GM19438 (cell line): Measurements from ENCODE around the gene SHROOM2.

ENCODE experiments used
- ATAC-seq: cut with Tn5 transposase; IDR thresholded peaks from one replicate; pipeline ENCODE4 v1.9.1; 2021; ENCODE audit warnings: low read depth; ENCODE audit not compliant: unreplicated experiment

Gene SHROOM2

DNA sequence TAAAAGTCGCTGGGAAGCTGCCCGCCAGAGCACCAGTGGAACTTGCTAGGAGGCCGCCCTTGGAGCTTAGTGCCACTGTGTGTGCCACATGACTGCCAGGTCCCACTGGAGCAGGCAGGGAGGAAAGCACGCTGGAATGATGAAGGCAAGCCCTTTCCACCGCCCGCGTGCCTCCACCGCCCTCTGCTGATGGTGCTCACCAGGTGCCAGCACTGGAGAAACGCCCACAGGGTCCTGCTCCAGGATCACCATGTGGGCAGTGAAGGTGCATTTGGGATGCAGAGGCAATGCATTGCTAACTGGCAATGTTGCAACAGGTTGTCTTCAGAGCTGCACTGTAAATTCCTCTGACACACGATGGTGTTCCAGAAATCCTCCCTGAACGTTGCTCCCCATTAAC lies 76.3 kb downstream of the SHROOM2 start:
- ATAC-seq = no peak

DNA sequence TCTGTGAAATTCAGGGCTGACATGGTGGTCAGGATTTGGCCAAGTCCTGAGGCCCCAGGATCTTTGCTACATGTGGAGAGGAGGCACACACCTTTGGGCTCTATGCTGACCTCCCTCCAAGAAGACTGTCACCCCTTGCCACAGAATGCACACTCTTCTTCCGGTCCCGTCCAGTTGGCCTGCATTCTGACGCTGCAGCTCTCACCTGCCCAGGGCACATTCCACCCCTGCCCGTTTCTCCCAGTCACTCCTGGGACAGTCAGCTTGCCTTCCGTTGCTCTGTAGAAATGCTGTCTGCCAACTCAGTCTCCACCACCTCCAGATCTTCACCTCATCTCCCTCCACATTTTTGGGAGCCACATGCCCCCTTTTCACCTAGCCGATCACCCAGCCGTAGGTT lies 76.7 kb downstream of the SHROOM2 start:
- no peak for ATAC-seq

DNA sequence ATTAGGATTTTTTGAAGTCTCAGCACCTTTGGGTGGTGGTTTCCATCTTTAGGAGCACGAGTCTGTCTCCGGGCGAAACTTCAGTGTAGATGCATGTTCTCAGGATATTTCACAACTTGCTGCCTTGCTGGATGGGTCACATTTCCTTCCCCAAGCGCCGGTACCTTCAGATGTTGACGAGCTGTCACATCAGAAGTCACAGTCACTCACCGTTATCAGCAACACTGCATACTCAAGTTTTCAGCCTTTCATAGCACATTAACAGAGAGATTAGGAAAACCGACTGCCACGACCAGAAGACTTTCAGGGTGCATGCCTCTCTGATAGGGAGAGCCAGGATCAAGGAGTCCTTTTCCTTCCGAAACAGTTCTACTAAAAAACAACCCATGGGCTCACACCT lies 77.8 kb downstream of the SHROOM2 start:
- ATAC-seq = no peak

DNA sequence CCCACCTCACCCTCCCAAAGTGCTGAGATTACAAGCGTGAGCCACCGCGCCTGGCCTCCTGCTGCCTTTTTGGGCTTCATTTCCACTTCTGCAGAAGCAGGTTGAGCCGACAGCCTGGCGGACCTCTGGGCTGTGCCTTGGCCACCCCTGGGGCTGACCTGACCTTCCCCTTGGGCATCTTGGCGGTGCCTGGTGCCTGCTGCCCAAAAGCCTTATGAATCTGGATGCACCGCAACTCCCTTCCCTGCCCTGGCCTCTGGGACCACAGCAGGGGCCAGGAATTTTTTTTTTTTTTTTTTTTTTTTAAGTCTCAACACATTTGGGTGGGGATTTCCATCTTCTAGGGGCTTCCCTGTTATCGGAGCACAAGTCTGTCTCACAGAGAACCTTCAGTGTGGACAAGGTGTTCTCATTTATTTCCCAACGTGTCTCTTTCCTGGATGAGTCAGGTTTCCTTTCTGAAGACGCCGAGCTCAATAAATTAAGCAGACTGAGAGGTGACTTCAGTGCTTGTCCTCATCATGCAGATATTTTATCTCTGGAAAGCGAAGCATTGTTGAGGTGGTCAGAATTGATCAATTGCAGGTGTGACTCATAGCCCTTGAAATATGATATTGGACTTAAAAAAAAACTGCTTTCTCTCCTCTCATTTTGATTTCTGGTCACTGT lies 79.7 kb downstream of the SHROOM2 start:
- ATAC-seq = no peak

DNA sequence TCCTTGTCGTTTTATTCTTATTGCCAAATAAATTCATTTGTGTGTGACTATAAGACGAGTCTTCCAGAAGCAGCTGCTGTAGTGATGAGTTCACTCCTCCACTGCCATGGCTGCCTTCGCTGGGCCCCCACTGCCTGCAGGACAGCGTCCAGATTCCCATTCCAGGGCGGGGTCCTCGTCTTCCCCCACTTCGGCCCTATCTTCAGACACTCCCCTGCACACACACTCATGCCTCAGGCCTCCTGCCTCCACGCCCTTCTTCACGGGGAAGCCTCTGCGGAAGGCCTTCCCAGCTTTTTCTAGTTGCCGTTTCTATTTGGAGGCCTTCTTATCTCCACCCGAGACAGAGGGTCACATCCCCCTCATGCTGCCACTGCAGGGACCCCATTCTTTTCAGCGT lies 80.4 kb downstream of the SHROOM2 start:
- ATAC-seq = no peak

DNA sequence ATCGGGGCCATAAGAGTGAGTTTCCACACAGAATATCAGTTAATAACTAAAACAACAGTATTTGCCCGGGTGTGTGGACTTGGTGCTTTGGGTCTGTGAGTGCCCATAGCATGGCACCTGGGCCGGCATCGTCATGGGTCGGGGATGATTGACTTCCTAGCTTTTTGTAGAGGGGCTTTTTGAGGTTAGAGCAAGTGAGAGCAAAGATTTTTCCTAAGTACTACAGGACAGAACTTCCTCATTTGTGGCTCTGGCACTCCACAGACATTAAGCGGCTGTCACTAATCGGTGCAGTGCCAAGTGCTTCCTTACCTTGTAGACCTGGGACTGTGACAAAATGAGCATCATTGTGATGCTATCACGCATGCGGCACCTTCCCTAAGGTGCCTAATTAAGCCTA lies 81.0 kb downstream of the SHROOM2 start:
- no peak for ATAC-seq

DNA sequence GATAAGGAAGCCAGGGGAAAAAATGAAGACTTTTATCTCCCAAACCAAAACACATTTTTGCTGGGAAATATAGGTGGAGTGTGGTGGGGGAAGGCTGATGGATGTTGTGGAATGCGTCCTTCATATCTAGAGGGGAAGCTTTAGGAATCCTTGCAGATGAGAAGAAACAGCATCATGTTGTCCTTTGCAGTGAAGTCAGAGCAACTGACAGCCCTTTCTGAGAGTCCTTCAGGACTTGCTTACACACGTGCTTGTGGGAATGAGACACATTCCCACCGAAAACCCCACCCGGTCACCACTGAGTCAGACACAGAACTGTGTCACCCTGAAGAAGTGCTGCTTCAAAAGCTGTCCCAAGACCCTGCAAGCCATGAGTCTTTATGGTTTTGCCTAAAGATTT lies 81.5 kb downstream of the SHROOM2 start:
- ATAC-seq = no peak

DNA sequence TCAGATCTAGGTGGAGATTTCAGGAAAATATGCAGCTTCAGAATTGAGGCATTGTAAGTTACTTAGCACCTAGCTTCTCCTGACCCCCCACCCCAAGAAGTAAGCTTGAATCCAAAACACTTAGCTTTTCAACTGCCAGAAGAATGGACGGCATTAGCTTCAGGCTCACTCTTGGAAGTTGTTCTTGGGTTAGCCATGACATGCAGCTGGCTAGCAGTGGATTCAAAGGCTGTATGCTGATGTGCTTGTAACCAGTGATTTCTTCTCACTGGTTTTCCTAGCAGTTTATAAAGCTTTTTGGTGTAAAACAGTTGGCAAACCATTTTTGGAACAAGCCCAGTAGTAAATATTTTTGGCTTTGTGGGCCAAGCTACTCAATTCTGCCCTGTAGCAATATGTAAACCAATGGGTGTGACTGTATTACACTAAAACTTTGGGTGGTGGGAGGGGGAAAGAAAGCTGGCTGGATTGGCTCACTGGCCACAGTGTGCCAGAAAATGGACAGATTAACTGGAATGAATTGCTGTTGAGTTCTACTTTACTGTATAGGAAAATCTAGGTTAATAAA lies 85.6 kb downstream of the SHROOM2 start:
- no peak for ATAC-seq

DNA sequence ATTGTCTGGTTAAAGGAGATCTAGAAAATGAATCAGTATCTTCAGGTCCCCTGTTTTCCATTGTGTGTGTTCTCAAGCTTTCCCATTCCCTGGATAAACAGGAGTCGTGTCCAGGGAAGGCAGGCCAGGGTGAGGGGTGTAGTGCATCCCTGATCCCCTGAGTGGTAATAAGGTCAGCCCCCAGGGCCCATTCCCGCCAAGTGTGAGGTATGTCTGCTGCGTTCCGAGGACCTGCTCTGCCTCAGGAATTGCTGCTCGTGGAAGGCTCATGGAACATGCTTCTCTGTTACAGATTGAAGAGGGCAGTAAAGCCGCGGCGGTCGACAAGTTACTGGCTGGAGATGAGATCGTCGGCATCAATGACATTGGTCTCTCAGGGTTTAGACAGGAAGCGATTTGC lies 87.1 kb downstream of the SHROOM2 start:
- no peak for ATAC-seq

DNA sequence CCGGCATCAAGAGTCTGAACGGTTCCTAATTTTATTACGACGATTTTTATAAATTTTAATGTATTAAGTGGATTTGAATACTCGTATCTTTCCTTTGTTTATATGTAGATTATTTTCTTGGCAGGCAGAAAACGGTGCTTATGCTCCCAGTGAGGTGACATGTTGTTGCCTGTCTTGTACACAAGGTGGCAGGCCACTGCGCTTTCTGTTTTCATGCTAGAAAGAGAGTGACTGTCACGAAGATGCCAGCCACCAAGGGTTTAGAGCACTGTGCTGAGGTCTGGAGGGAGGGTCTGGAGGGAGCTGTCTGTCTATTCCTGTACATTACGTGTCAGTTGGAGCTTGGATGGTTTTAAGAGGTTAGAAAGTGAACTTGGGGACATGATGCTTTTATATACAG lies 87.7 kb downstream of the SHROOM2 start:
- ATAC-seq = peak; percentile 93

DNA sequence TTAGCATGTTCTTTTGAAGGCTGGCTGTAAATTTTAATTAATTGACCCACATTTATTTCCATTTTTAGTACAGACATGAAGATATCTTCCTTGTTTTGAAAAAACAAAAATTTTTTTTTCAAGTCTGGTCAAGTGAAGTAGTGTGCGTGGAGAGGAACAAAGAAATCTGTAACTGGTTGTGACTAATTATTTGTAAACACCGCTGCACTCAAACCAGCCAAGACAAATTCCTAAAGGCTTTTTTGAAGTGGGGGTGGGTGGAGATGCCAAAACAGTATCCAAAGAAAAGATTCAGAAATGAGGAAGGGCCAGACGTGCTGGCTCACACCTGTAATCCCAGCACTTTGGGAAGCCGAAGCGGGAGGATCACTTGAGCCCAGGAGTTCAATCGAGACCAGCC lies 88.3 kb downstream of the SHROOM2 start:
- no peak for ATAC-seq

DNA sequence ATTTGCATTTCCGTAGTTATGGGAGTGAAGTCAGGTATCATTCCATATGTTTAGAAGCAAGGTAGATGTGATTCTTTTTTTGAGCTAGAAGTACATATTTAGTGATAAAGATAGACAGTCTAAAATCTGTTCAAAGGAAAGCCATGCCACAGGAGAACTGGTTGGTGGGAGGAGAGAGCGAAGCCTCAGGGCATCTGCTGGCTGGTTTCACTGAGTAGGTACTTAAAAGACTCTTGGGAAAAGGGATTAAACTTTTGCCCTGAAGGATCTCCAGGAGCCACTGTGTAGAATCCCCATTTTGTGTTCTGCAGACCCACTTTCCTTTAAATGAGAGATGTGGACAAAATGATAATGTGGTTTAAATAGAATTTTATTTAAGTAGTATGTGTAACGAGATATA lies 89.6 kb downstream of the SHROOM2 start:
- ATAC-seq = no peak

DNA sequence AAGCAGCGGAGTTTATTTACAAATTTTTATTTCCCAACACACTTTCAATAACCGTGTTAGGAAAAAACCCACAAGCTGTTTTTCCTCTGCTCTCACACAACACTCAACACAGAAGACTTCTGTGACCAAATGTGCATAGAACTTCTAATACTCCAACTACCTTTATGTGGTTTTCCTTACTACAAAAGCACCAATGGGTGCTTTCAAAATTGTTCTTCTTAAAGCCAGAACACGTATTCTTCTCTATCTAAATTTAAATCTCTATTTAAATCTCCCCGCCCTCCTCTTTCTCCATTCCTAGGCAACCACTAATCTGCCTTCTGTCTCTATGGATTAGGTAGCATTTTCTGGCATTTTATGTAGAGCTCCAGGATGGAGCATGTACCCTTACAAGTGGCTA lies 90.0 kb downstream of the SHROOM2 start:
- ATAC-seq = no peak

DNA sequence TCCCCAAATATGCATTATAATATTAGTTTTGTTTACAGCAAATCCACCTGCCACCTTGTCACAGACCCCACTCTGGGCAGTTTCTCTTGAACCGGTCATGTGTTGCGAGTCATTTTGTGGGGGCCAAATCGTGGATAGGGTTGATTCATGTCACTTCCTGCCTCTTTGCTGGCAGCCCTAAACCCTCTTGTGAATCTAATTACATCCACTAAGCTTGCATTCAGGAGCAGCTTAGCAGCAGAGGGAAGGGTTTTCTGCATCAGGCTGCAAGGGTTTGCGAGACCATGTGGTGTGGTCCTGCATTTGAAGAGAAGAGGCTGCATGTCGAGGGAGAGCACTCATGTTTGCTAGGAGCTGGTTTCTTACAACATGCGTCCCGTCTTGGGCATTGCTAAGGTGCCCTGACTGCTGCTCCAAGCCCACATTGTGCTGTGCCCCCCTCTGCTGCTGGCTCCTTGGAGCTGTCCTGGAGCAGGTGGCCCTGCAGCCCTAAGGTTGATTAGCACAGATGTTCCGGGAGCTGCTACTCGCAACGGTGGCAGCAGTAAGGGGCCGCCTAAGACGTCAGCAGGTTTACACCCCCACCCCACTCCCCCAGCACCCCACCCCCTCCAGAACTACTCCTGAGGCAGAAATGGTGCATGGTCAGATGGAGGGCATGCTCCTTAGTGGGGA lies 92.1 kb downstream of the SHROOM2 start:
- no peak for ATAC-seq

DNA sequence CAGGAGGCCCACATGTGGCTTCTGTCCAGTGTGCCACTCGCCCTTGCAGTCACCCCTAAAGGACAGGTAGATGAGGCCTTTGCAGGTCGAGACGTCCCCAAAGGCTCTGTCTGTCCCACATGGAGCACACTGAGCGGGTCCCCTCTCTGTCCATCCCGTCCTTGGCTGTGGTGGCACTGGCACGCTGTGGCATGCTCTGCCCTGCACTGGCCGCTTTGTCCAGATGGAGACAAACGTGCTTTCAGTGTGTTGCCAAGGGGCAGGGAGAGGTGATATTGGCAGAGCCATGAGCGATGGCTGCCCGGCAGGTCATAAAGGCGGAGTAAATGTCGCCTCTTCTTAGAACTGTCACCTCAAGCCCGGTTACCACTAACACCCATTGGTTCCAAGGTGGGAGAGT lies 94.0 kb downstream of the SHROOM2 start:
- ATAC-seq = no peak

DNA sequence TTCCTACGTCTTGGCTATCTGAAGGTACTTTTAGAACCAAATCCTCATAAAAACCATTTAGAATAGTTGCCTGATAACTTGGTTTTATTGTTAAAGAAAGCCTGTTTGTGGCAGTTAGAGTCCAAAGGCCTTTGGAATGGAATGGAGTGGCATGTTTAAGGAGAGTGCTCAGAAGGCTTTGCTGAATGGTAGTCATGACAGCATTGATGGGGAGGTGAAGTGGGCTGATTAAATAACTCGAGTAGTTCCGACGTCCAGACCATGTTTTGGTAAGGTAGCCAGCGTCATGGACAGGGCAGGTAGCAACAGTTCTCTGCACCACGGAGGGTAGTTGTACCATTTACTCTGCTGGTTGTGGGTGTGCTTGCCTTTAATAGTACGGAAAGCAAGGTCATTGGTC lies 94.6 kb downstream of the SHROOM2 start:
- no peak for ATAC-seq

DNA sequence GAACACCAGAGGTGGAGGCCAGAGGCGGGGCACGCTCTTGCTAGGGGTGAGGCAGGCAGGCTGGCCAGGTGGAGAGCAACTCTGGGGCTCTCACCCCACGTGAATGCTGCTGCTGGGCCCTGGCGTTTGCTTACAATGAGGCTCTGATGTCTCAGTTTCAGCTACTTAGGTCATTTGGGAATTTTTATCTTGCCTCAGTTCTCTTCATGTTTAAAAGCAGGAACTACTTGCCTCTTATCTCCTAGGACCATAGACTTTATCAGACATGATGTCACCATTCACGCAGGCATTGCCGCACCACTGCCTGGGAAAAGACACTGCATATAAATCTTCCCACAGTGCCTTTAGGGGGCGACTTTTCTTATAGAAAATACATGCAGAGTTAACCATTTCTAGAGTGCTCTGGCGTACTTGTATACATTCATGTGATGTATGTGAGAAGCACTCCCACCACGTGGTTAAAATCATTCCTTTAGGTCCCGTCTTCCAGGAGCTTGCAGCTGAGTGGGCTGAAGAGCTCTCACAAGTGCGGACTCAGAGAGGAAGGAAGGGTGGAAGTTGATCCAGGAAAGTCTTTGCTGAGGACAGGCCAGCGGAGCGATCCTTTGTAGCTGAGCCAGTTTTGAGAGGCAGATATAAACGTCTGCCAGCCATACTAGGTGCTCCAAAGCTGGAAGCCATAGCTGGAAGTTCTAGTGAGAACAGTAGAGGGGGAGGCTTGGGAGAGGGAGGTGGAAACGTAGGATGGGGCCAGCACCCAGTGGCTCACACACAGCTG lies 96.6 kb downstream of the SHROOM2 start:
- no peak for ATAC-seq

DNA sequence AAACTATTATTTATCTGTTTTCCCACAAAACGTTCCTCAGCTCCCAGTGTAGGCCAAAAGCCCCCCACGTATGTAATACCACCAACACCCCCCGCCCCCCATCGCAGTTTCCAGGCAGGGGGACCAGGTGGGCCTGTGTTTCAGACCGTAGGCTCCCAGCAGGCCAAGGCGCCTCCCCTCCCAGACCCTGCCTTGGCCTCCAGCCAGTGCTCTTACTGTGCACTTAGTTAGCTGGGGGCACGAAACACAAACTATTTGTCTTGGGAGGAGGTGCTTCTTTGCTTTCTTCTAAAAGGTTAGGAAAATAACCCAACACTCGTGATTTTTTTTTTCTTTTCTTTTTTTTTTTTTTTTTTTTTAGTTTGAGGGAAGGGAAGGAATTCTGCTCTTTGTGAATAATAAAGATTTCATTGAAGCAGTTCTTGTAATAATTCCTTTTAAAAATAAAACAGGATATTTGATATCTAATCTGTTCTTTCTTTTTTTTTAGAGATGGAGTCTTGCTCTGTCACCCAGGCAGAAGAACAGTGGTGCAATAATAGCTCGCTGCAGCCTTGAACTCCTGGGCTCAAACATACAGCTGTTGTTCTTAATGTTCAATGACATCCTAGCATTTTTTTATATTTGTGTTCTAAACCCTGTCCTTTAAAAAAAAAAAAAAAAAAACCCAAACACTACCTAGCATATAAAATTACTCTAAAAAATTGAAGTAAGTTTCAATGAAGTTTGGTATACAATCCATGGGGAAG lies 98.0 kb downstream of the SHROOM2 start:
- no peak for ATAC-seq

DNA sequence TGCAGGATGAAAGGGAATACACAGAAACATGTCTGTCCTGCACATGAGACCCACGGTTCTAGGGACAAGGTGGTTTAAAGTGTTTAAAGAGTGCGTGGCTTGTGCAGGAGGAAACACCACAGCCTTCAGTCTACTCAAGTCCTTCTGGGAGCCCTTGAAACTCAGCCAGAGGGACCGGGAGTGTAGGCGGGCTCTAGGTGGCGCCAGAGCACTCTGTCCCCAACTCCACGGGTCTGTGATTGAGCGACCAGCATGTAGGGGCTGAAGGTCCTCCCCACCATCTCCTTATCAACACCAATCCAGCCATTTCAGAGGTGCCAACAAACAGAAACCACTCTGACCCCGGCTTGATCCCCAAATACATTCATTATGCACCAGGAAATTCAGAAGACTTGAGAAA lies 98.9 kb downstream of the SHROOM2 start:
- peak; percentile 87 for ATAC-seq

DNA sequence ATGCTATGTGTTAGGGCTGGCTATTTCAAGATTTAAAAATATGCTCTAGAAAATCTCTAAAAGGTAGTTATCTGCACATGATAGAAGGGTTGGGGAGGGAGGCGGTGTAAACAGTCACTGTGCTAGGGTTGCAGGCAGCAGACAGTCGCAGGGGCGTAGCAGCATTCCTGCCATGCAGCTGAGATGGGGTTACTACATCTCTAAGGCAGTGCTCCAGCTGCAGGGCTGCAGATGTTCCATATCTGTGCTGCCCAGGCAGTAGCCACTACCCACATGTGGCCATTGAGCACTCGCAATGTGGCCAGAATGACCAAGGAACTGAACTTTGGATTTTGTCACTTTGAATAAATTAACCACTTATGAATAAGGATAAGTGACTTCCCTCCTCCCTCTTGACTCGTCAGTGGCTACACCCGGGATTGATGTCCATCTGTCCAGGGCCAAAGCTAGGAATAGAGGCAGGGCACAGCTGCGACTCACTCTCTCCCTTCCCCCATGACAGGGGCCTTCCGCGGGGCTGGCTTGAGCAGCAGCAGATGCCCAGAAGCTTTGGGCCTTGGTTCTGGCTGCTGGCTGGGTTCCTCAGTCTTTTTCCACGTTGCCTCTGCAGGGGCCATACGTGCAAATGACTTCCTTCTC lies 101.5 kb downstream of the SHROOM2 start:
- no peak for ATAC-seq
